Gastrocnemius medialis (tissue), 4 donors: Measurements from ENCODE around the gene CAMK2D. TPM values are rescaled to one million over a fixed set of nuclear protein-coding genes. Genes with fewer than 3 reads are reported as not detected.
"Not testable (repeated sequence)": the region's sequence is repeated elsewhere in the genome, so short reads cannot be mapped to it uniquely, and the experiment has no call there.

Source experiments
- ATAC-seq, 2 donors: fragments of 150-250 bp; one replicate each; pipeline ENCODE4 v1.9.1; 2016
- DNase-seq, 2 donors: peaks; one replicate each; pipeline ENCODE4 v3.0.0-alpha.2; 2019
- H3K27ac ChIP-seq, 4 donors: fragments of 200-600 bp; sonication (generic); 1 replicate in 1 of 4; 2 replicates in 3 of 4; pipeline ENCODE4 v1.5.1; 2016 to 2018; ENCODE audit warnings: mild to moderate bottlenecking in 2 of 4, moderate library complexity in 1 of 4
- H3K27me3 ChIP-seq, 3 donors: fragments of 200-600 bp; sonication (generic) in 2 of 3; 1 replicate in 1 of 3; 2 replicates in 2 of 3; pipeline versions ENCODE4 v1.5.1 to v1.6.0; 2016 to 2019; ENCODE audit warnings: mild to moderate bottlenecking in 1 of 3, moderate library complexity in 1 of 3
- H3K36me3 ChIP-seq, 2 donors: fragments of 200-600 bp; sonication (generic) in 1 of 2; one replicate each; pipeline ENCODE4 v1.5.1; 2017 to 2018
- H3K4me1 ChIP-seq, 2 donors: fragments of 200-600 bp; sonication (generic) in 1 of 2; one replicate each; pipeline ENCODE4 v1.5.1; 2016 to 2017; ENCODE audit warnings: mild to moderate bottlenecking in 2 of 2
- H3K4me3 ChIP-seq, 4 donors: fragments of 200-600 bp; sonication (generic) in 3 of 4; 1 replicate in 1 of 4; 2 replicates in 3 of 4; pipeline ENCODE4 v1.5.1; 2016 to 2019; ENCODE audit warnings: mild to moderate bottlenecking in 2 of 4
- H3K9me3 ChIP-seq, 3 donors: fragments of 200-600 bp; sonication (generic) in 2 of 3; 1 replicate in 1 of 3; 2 replicates in 2 of 3; pipeline ENCODE4 v1.5.1; 2016 to 2019
- CTCF ChIP-seq, 5 experiments: fragments of 450-650 bp in 3 of 5; fragments of 200-600 bp in 2 of 5; sonication (generic) in 2 of 5; IDR thresholded peaks in 4 of 5; conservative IDR thresholded peaks in 1 of 5; 1 replicate in 4 of 5; 2 replicates in 1 of 5; pipeline ENCODE4 v1.5.1; 2016 to 2019; ENCODE audit warnings: antibody characterized with exemption in 5 of 5, mild to moderate bottlenecking in 3 of 5, moderate library complexity in 3 of 5
- POLR2A ChIP-seq, 2 donors: fragments of 450-650 bp; IDR thresholded peaks; one replicate each; pipeline ENCODE4 v1.6.1; 2017; ENCODE audit warnings: antibody characterized with exemption in 2 of 2, mild to moderate bottlenecking in 2 of 2, moderate library complexity in 2 of 2
- in situ Hi-C, 4 donors: fragments of 200-750 bp; cut with MboI; loops; one replicate each; pipeline versions ENCODE4 v1.15.0 to v1.8.0; 2017; ENCODE audit warnings: low sequenced_read_pairs in 4 of 4
- intact Hi-C: fragments of 100-400 bp; cut with DNase I; formaldehyde crosslinking; loops from one replicate; pipeline ENCODE4 v1.15.1; 2023; ENCODE audit warnings: low total_unique reads
- total RNA-seq, 4 donors: library from RNA; depleted of rRNA; stranded (reverse); fragments of >200 nt; gene quantifications; one replicate each; pipeline versions ENCODE4 v1.1.0 to v1.2.3, GENCODE V29; 2016

CAMK2D gene
- total RNA-seq, 4 donors from 2014 or later, result 73.2 to 149 (median 119) TPM

- Histone ChIP-seq H3K4me1 (no peaks in the 10 kb centered on the region), H3K27ac (no peak overlapping the region), H3K27me3 (no peaks in the 10 kb centered on the region), H3K9me3 (no peaks in the 10 kb centered on the region), H3K4me3 (no peak overlapping the region), H3K36me3 (no peaks in the 10 kb centered on the region)
- intact Hi-C loops, result no loop called here
- no peak for TF ChIP-seq POLR2A (IDR thresholded peaks at IDR 0.05)
- TF ChIP-seq CTCF (IDR thresholded peaks at IDR 0.05 in 4 of 5, conservative IDR thresholded peaks at IDR 0.05 in 1 of 5), result no peak
- in situ Hi-C loops, result no loop called here
- ATAC-seq, result no peak
- DNase-seq, result no peak
Measured at GRCh38 chr4:113801882-113802281, 40.3 kb upstream of the CAMK2D start.

GRCh38 chr4:113796381-113796780 is 34.8 kb upstream of the CAMK2D start:
- DNase-seq, H3K4me3 ChIP-seq, H3K27ac ChIP-seq, H3K36me3 ChIP-seq, intact Hi-C loops, H3K27me3 ChIP-seq, ATAC-seq, H3K9me3 ChIP-seq, H3K4me1 ChIP-seq: not testable (repeated sequence)
- in situ Hi-C loops, result loop anchor here in 1 of 4 donors (25.0 kb wide), 1 partner anchor 409 kb away; no protein-coding TSS in a partner anchor

GRCh38 chr4:113790478-113790877 is 28.9 kb upstream of the CAMK2D start:
- DNase-seq, result no peak
- H3K36me3 ChIP-seq, result no peaks in the 10 kb centered on the region
- no peaks in the 10 kb centered on the region for H3K4me1 ChIP-seq
- in situ Hi-C loops, result loop anchor here in 1 of 4 donors (25.0 kb wide), 1 partner anchor 403 kb away; no protein-coding TSS in a partner anchor
- ATAC-seq, result no peak
- TF ChIP-seq CTCF (IDR thresholded peaks at IDR 0.05 in 4 of 5, conservative IDR thresholded peaks at IDR 0.05 in 1 of 5) (no peak), POLR2A (IDR thresholded peaks at IDR 0.05) (no peak)
- no peak overlapping the region for H3K27ac ChIP-seq
- H3K27me3 ChIP-seq, result no peaks in the 10 kb centered on the region
- H3K9me3 ChIP-seq, result peaks cover 0 to 10% (median 0%) of the 10 kb centered on the region in 3 donors
- intact Hi-C loops, result no loop called here
- H3K4me3 ChIP-seq, result no peak overlapping the region

GRCh38 chr4:113788888-113789287 is 27.4 kb upstream of the CAMK2D start:
- no peaks in the 10 kb centered on the region for H3K27me3 ChIP-seq
- no peak for TF ChIP-seq POLR2A (IDR thresholded peaks at IDR 0.05)
- TF ChIP-seq CTCF (IDR thresholded peaks at IDR 0.05 in 4 of 5, conservative IDR thresholded peaks at IDR 0.05 in 1 of 5), result no peak
- DNase-seq (no peak), ATAC-seq (no peak)
- H3K4me1 ChIP-seq, result no peaks in the 10 kb centered on the region
- intact Hi-C loops, result no loop called here
- no peak overlapping the region for H3K4me3 ChIP-seq
- in situ Hi-C loops, result loop anchor here in 1 of 4 donors (25.0 kb wide), 1 partner anchor 402 kb away; no protein-coding TSS in a partner anchor
- no peaks in the 10 kb centered on the region for H3K36me3 ChIP-seq
- H3K9me3 ChIP-seq, result peaks cover 0 to 10% (median 0%) of the 10 kb centered on the region in 3 donors
- H3K27ac ChIP-seq, result no peak overlapping the region

GRCh38 chr4:113785781-113786180 is 24.2 kb upstream of the CAMK2D start:
- TF ChIP-seq POLR2A (IDR thresholded peaks at IDR 0.05), result no peak
- no peak for TF ChIP-seq CTCF (IDR thresholded peaks at IDR 0.05 in 4 of 5, conservative IDR thresholded peaks at IDR 0.05 in 1 of 5)
- in situ Hi-C loops, result loop anchor here in 1 of 4 donors (25.0 kb wide), 1 partner anchor 398 kb away; no protein-coding TSS in a partner anchor
- Histone ChIP-seq H3K4me3 (no peak overlapping the region), H3K36me3 (no peaks in the 10 kb centered on the region), H3K27me3 (no peaks in the 10 kb centered on the region), H3K4me1 (no peaks in the 10 kb centered on the region), H3K9me3 (no peaks in the 10 kb centered on the region), H3K27ac (no peak overlapping the region)
- intact Hi-C loops, result no loop called here
- no peak for DNase-seq
- ATAC-seq, result no peak
